GM18870 (cell line): ENCODE results near the gene SLC2A13.
A peak's percentile ranks its signal among the peaks of the same experiment; 100 is the strongest.
"Not testable (repeated sequence)": the region's sequence is repeated elsewhere in the genome, so short reads cannot be mapped to it uniquely, and the experiment has no call there.

Experiments used
- ATAC-seq: cut with Tn5 transposase; IDR thresholded peaks from one replicate; pipeline ENCODE4 v1.9.1; 2021; ENCODE audit warnings: moderate library complexity; ENCODE audit not compliant: unreplicated experiment

Gene SLC2A13

GRCh38 chr12:40044396-40044795, 61.5 kb downstream of the SLC2A13 start:
- no peak for ATAC-seq

GRCh38 chr12:40039598-40039997, 66.3 kb downstream of the SLC2A13 start:
- no peak for ATAC-seq

GRCh38 chr12:40038619-40039018, 67.3 kb downstream of the SLC2A13 start:
- ATAC-seq, result no peak

- no peak for ATAC-seq
Measured at GRCh38 chr12:40034712-40035111, 71.2 kb downstream of the SLC2A13 start.

- no peak for ATAC-seq
Measured at GRCh38 chr12:40034156-40034555, 71.7 kb downstream of the SLC2A13 start.

- ATAC-seq, result no peak
Measured at GRCh38 chr12:40033242-40033630, 72.6 kb downstream of the SLC2A13 start.

GRCh38 chr12:40032433-40033241, 73.2 kb downstream of the SLC2A13 start:
- no peak for ATAC-seq

- no peak for ATAC-seq
Measured at GRCh38 chr12:40031965-40032364, 73.9 kb downstream of the SLC2A13 start.

GRCh38 chr12:40030970-40031369, 74.9 kb downstream of the SLC2A13 start:
- not testable (repeated sequence) for ATAC-seq

- no peak for ATAC-seq
Measured at GRCh38 chr12:40028296-40028695, 77.6 kb downstream of the SLC2A13 start.

- ATAC-seq, result no peak
Measured at GRCh38 chr12:40022850-40023249, 83.0 kb downstream of the SLC2A13 start.

GRCh38 chr12:40020261-40020691, 85.6 kb downstream of the SLC2A13 start:
- ATAC-seq, result no peak

GRCh38 chr12:40017488-40017887, 88.4 kb downstream of the SLC2A13 start:
- no peak for ATAC-seq

- ATAC-seq, result no peak
Measured at GRCh38 chr12:40016980-40017379, 88.9 kb downstream of the SLC2A13 start.

GRCh38 chr12:40015881-40016280, 90.0 kb downstream of the SLC2A13 start:
- ATAC-seq, result no peak

GRCh38 chr12:40015345-40015744, 90.5 kb downstream of the SLC2A13 start:
- no peak for ATAC-seq

- ATAC-seq, result no peak
Measured at GRCh38 chr12:40013847-40014246, 92.0 kb downstream of the SLC2A13 start.

- ATAC-seq, result no peak
Measured at GRCh38 chr12:40013292-40013691, 92.6 kb downstream of the SLC2A13 start.

- ATAC-seq, result no peak
Measured at GRCh38 chr12:40012711-40013110, 93.2 kb downstream of the SLC2A13 start.

- ATAC-seq, result no peak
Measured at GRCh38 chr12:40011775-40012129, 94.1 kb downstream of the SLC2A13 start.

GRCh38 chr12:40010899-40011774, 94.7 kb downstream of the SLC2A13 start:
- peak; percentile 87 for ATAC-seq
